ENCODE measurements around the gene FANCC.

Gene FANCC

GRCh38 chr9:95246547-95246946, 71.0 kb downstream of the FANCC start:
- no peak for TF ChIP-seq CTCF (IDR thresholded peaks at IDR 0.05; ENCODE audit: control insufficient read depth, extremely low read depth, insufficient read depth)
- no peak for DNase-seq (ENCODE audit: low read depth)
- H3K4me3 ChIP-seq (ENCODE audit: low read depth, low read length), result no peak overlapping the region

GRCh38 chr9:95242613-95243012, 74.9 kb downstream of the FANCC start:
- TF ChIP-seq CTCF (IDR thresholded peaks at IDR 0.05; ENCODE audit: control insufficient read depth, extremely low read depth, insufficient read depth), result no peak
- no peak for DNase-seq (ENCODE audit: low read depth)
- H3K4me3 ChIP-seq (ENCODE audit: low read depth, low read length), result no peak overlapping the region

GRCh38 chr9:95239071-95239470, 78.4 kb downstream of the FANCC start:
- no peak for TF ChIP-seq CTCF (IDR thresholded peaks at IDR 0.05; ENCODE audit: control insufficient read depth, extremely low read depth, insufficient read depth)
- H3K4me3 ChIP-seq (ENCODE audit: low read depth, low read length), result no peak overlapping the region
- no peak for DNase-seq (ENCODE audit: low read depth)

GRCh38 chr9:95237336-95237735, 80.2 kb downstream of the FANCC start:
- H3K4me3 ChIP-seq (ENCODE audit: low read depth, low read length), result no peak overlapping the region
- no peak for TF ChIP-seq CTCF (IDR thresholded peaks at IDR 0.05; ENCODE audit: control insufficient read depth, extremely low read depth, insufficient read depth)
- DNase-seq (ENCODE audit: low read depth), result no peak

GRCh38 chr9:95230046-95230445, 87.5 kb downstream of the FANCC start:
- no peak overlapping the region for H3K4me3 ChIP-seq (ENCODE audit: low read depth, low read length)
- TF ChIP-seq CTCF (IDR thresholded peaks at IDR 0.05; ENCODE audit: control insufficient read depth, extremely low read depth, insufficient read depth), result no peak
- no peak for DNase-seq (ENCODE audit: low read depth)

- TF ChIP-seq CTCF (IDR thresholded peaks at IDR 0.05; ENCODE audit: control insufficient read depth, extremely low read depth, insufficient read depth), result no peak
- no peak overlapping the region for H3K4me3 ChIP-seq (ENCODE audit: low read depth, low read length)
- DNase-seq (ENCODE audit: low read depth), result no peak
These were observed 88.1 kb downstream of the FANCC start for GRCh38 chr9:95229230-95229915.

GRCh38 chr9:95226921-95227320, 90.6 kb downstream of the FANCC start:
- H3K4me3 ChIP-seq (ENCODE audit: low read depth, low read length), result no peak overlapping the region
- no peak for TF ChIP-seq CTCF (IDR thresholded peaks at IDR 0.05; ENCODE audit: control insufficient read depth, extremely low read depth, insufficient read depth)
- DNase-seq (ENCODE audit: low read depth), result no peak
